A549 (cell line): Measurements from ENCODE around the gene ATP10B.

Source experiments
- CEBPB ChIP-seq, 2 experiments: fragments of >200 bp in 1 of 2; sonication (Bioruptor Twin) in 1 of 2; formaldehyde crosslinking in 1 of 2; IDR thresholded peaks; 2 replicates each; pipeline ENCODE4 v1.6.1; 2012 to 2016
- CHD2 ChIP-seq: fragments of 150-350 bp; IDR thresholded peaks from 2 replicates; pipeline ENCODE4 v1.6.1; 2014; ENCODE audit warnings: low read length; ENCODE audit not compliant: partially characterized antibody
- EP300 ChIP-seq, 2 experiments: fragments of >200 bp; sonication (Bioruptor Twin); formaldehyde crosslinking; IDR thresholded peaks; 2 replicates in 1 of 2; 3 replicates in 1 of 2; pipeline ENCODE4 v1.6.1; 2016 to 2017
- ESRRA ChIP-seq: fragments of 150-350 bp; IDR thresholded peaks from 2 replicates; pipeline ENCODE4 v1.6.1; 2014; ENCODE audit warnings: mild to moderate bottlenecking, low read length, borderline replicate concordance
- HDAC2 ChIP-seq: fragments of 200-600 bp; sonication (generic); IDR thresholded peaks from 2 replicates; pipeline ENCODE4 v1.6.1; 2016
- HOXA7 ChIP-seq: fragments of 250-450 bp; sonication (Bioruptor Pico); IDR thresholded peaks from 2 replicates; pipeline ENCODE4 v1.5.0; 2020; ENCODE audit warnings: mild to moderate bottlenecking, moderate library complexity
- JUN ChIP-seq, 2 experiments: fragments of >200 bp; sonication (Bioruptor Twin); formaldehyde crosslinking; IDR thresholded peaks; 2 replicates in 1 of 2; 3 replicates in 1 of 2; pipeline ENCODE4 v1.6.1; 2016 to 2017
- POLR2A ChIP-seq: IDR thresholded peaks from 2 replicates; pipeline ENCODE4 v1.6.1; 2012; ENCODE audit warnings: mild to moderate bottlenecking, low read length
- RCOR1 ChIP-seq: fragments of 150-350 bp; IDR thresholded peaks from 2 replicates; pipeline ENCODE4 v1.6.1; 2014; ENCODE audit warnings: antibody characterized with exemption, low read length, low read depth
- RNF2 ChIP-seq: fragments of 200-600 bp; sonication (generic); IDR thresholded peaks from 2 replicates; pipeline ENCODE4 v1.6.1; 2016; ENCODE audit warnings: low read depth, mild to moderate bottlenecking, antibody characterized with exemption, moderate library complexity, borderline replicate concordance
- SMC3 ChIP-seq: fragments of >200 bp; sonication (Bioruptor Twin); formaldehyde crosslinking; IDR thresholded peaks from 3 replicates; pipeline ENCODE4 v1.6.1; 2018; ENCODE audit warnings: inconsistent platforms
- TF ChIP-seq, protein P1 (sequence below): fragments of >200 bp; sonication (Bioruptor Twin); formaldehyde crosslinking; IDR thresholded peaks from 3 replicates; pipeline ENCODE4 v1.5.1; 2016
- TF ChIP-seq, protein P2 (sequence below): fragments of 150-350 bp; IDR thresholded peaks from 2 replicates; pipeline ENCODE4 v1.6.1; 2014; ENCODE audit warnings: low read depth, mild to moderate bottlenecking, low read length

- TF ChIP-seq, protein P1, sequence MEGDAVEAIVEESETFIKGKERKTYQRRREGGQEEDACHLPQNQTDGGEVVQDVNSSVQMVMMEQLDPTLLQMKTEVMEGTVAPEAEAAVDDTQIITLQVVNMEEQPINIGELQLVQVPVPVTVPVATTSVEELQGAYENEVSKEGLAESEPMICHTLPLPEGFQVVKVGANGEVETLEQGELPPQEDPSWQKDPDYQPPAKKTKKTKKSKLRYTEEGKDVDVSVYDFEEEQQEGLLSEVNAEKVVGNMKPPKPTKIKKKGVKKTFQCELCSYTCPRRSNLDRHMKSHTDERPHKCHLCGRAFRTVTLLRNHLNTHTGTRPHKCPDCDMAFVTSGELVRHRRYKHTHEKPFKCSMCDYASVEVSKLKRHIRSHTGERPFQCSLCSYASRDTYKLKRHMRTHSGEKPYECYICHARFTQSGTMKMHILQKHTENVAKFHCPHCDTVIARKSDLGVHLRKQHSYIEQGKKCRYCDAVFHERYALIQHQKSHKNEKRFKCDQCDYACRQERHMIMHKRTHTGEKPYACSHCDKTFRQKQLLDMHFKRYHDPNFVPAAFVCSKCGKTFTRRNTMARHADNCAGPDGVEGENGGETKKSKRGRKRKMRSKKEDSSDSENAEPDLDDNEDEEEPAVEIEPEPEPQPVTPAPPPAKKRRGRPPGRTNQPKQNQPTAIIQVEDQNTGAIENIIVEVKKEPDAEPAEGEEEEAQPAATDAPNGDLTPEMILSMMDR = no peak
- TF ChIP-seq HDAC2 = no peak
- TF ChIP-seq RCOR1 = no peak
- TF ChIP-seq RNF2 = no peak
- TF ChIP-seq CEBPB (IDR thresholded peaks at IDR 0.05) = no peak
- TF ChIP-seq JUN (IDR thresholded peaks at IDR 0.05) = no peak
- TF ChIP-seq POLR2A = no peak
- TF ChIP-seq HOXA7 (CRISPR knock-in tag) = no peak
- TF ChIP-seq EP300 (IDR thresholded peaks at IDR 0.05) = no peak
- TF ChIP-seq ESRRA = no peak
- TF ChIP-seq, protein P2, sequence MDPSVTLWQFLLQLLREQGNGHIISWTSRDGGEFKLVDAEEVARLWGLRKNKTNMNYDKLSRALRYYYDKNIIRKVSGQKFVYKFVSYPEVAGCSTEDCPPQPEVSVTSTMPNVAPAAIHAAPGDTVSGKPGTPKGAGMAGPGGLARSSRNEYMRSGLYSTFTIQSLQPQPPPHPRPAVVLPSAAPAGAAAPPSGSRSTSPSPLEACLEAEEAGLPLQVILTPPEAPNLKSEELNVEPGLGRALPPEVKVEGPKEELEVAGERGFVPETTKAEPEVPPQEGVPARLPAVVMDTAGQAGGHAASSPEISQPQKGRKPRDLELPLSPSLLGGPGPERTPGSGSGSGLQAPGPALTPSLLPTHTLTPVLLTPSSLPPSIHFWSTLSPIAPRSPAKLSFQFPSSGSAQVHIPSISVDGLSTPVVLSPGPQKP = no peak
- no peak for TF ChIP-seq CHD2
- no peak for TF ChIP-seq SMC3
These were observed 47.7 kb upstream of the ATP10B start for GRCh38 chr5:160899735-160900134.
